Measurements from ENCODE around the gene ASMTL. TPM values are rescaled to one million over a fixed set of nuclear protein-coding genes. Genes with fewer than 3 reads are reported as not detected.

ASMTL gene
- total RNA-seq, 1 donor from 2014 or later, result 24.5 TPM

DNA sequence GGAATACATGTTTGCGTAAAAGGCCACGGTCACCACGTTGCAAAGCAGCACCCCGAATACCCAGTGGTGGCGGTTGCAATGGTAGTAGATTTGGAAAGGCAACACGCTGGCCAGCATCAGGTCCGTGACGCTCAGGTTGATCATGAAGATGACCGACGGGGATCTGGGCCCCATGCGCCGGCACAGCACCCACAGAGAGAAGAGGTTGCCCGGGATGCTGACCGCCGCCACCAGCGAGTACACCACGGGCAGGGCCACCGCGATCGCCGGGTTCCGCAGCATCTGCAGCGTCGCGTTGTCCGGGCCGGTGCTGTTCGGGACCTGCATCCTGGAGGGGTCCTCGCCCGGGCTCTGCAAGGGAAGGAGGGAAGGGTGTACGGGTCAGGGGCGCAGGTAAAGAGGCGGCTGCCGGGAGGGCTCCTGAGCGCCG is 13.5 kb upstream of the ASMTL start:
- H3K27ac Mint-ChIP-seq, result no peak overlapping the region
- DNase-seq (ENCODE audit: low spot score, unreplicated experiment), result peak; percentile 3
- H3K4me3 Mint-ChIP-seq (ENCODE audit: low read depth), result no peak overlapping the region
- no peaks in the 10 kb centered on the region for H3K36me3 Mint-ChIP-seq (ENCODE audit: insufficient read depth)
- no peak for TF ChIP-seq CTCF (IDR thresholded peaks at IDR 0.05; ENCODE audit: unreplicated experiment)
- no peaks in the 10 kb centered on the region for H3K4me1 Mint-ChIP-seq (ENCODE audit: low read depth)
- no peaks in the 10 kb centered on the region for H3K9me3 Mint-ChIP-seq (ENCODE audit: low read depth)
- peaks cover 10% of the 10 kb centered on the region for H3K27me3 Mint-ChIP-seq

DNA sequence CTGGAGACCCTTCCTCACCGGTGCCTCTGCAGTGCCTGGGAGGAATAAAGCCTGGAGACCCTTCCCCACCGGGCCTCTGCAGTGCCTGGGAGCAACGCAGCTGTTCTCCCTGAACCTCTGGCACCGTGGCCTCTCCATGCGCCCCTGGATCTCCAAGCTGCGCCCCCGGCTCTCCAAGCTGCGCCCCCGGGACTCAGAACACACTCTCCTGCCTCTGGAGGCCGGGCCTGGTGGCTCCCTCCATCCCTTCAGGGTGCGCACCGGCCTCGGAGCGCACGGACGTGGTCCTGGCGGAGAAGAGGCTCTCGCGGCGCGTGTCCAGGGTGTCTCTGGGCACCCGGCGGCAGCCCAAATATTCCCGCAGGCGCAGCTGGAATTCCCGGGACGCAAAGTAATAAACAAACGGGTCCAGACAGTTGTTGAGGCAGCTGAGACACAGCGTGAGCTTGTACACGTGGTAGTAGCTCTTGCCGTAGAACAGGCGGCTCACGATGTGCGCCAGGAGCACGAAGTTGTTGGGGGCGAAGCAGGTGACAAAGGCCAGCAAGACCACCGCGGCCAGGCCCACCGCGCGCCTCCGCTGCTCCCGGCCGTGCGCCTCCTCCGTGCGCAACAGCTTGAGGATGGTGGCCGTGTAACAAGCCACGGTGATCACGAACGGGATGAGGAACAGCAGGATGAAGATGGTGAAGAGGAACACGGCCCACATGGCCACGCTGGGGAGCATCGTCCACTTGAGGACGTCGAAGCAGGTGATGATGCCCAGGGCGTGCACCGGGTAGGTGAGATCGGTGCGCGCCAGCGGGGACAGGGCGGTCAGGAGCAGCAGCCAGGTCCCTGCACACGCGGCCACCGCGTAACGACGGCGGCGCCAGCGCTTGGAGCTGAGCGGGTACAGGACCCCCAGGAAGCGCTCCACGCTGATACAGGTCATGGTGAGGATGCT is 12.8 kb upstream of the ASMTL start:
- no peaks in the 10 kb centered on the region for H3K4me1 Mint-ChIP-seq (ENCODE audit: low read depth)
- peaks cover 10% of the 10 kb centered on the region for H3K27me3 Mint-ChIP-seq
- DNase-seq (ENCODE audit: low spot score, unreplicated experiment), result peak; percentile 7
- no peak overlapping the region for H3K27ac Mint-ChIP-seq
- no peak overlapping the region for H3K4me3 Mint-ChIP-seq (ENCODE audit: low read depth)
- no peaks in the 10 kb centered on the region for H3K36me3 Mint-ChIP-seq (ENCODE audit: insufficient read depth)
- TF ChIP-seq CTCF (IDR thresholded peaks at IDR 0.05; ENCODE audit: unreplicated experiment), result no peak
- no peaks in the 10 kb centered on the region for H3K9me3 Mint-ChIP-seq (ENCODE audit: low read depth)

DNA sequence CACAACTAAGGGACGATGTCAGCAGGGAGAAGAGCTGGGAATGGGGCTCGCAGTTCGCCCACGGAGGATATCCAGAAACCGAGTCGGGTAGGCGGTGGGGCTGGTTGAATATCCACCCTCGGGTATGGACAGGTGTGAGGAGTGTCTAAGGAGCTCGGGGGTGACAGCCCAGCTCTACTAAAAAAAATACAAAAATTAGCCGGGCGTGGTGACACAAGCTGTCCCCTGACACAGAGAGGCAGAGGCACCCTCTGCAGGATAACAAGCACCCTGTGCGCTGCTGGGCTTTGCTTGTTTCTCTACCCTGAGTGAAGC is 12.2 kb upstream of the ASMTL start:
- H3K27me3 Mint-ChIP-seq, result peaks cover 10% of the 10 kb centered on the region
- no peak for TF ChIP-seq CTCF (IDR thresholded peaks at IDR 0.05; ENCODE audit: unreplicated experiment)
- DNase-seq (ENCODE audit: low spot score, unreplicated experiment), result peak; percentile 4
- no peaks in the 10 kb centered on the region for H3K4me1 Mint-ChIP-seq (ENCODE audit: low read depth)
- no peaks in the 10 kb centered on the region for H3K9me3 Mint-ChIP-seq (ENCODE audit: low read depth)
- H3K36me3 Mint-ChIP-seq (ENCODE audit: insufficient read depth), result no peaks in the 10 kb centered on the region
- no peak overlapping the region for H3K27ac Mint-ChIP-seq
- H3K4me3 Mint-ChIP-seq (ENCODE audit: low read depth), result no peak overlapping the region

GRCh38 chrX:1464041-1464970 is 11.6 kb upstream of the ASMTL start:
- Mint-ChIP-seq H3K4me3 (ENCODE audit: low read depth) (no peak overlapping the region), H3K4me1 (ENCODE audit: low read depth) (no peaks in the 10 kb centered on the region), H3K36me3 (ENCODE audit: insufficient read depth) (no peaks in the 10 kb centered on the region), H3K27ac (no peak overlapping the region), H3K27me3 (peaks cover 10% of the 10 kb centered on the region), H3K9me3 (ENCODE audit: low read depth) (no peaks in the 10 kb centered on the region)
- TF ChIP-seq CTCF (IDR thresholded peaks at IDR 0.05; ENCODE audit: unreplicated experiment), result no peak
- DNase-seq (ENCODE audit: low spot score, unreplicated experiment), result no peak

DNA sequence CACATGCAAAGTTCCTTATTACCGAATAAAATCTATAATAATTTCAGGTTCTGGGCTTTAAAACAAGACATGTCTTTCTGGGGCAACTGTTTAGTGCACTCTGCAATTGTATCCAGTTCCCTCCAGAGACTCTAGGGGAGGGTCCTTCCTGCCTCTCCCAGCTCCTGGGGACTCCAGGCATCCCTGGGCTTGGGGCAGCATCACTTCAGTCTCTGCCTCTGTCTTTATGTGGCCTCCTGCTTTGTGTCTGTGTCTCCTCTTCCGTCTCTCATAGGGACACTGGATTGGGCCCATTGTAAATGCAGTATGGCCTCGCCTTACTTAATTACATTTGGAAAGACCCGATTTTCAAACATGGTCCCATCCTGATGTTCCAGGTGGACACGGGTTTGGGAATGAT is 10.9 kb upstream of the ASMTL start:
- no peak overlapping the region for H3K27ac Mint-ChIP-seq
- H3K4me1 Mint-ChIP-seq (ENCODE audit: low read depth), result no peaks in the 10 kb centered on the region
- TF ChIP-seq CTCF (IDR thresholded peaks at IDR 0.05; ENCODE audit: unreplicated experiment), result no peak
- H3K36me3 Mint-ChIP-seq (ENCODE audit: insufficient read depth), result no peaks in the 10 kb centered on the region
- no peak for DNase-seq (ENCODE audit: low spot score, unreplicated experiment)
- peaks cover 10% of the 10 kb centered on the region for H3K27me3 Mint-ChIP-seq
- H3K9me3 Mint-ChIP-seq (ENCODE audit: low read depth), result no peaks in the 10 kb centered on the region
- no peak overlapping the region for H3K4me3 Mint-ChIP-seq (ENCODE audit: low read depth)
